Effector memory CD8-positive, alpha-beta T cell (primary cell): ENCODE measurements around the gene RALA.
"Not testable (repeated sequence)": the region's sequence is repeated elsewhere in the genome, so short reads cannot be mapped to it uniquely, and the experiment has no call there.

ENCODE experiments used
- ATAC-seq: fragments of 150-1000 bp; cut with Tn5 transposase; replicated peaks from 2 replicates; pipeline ENCODE4 v1.10.0; 2021; ENCODE audit warnings: mild to moderate bottlenecking, moderate library complexity
- DNase-seq, 3 experiments: peaks; one replicate each; pipeline ENCODE4 v3.0.0; 2021
- H3K27ac Mint-ChIP-seq, 2 donors: one replicate each; pipeline ENCODE4 v1.8.0; 2022; ENCODE audit warnings: mild to moderate bottlenecking in 2 of 2, mixed read lengths in 2 of 2, moderate library complexity in 2 of 2
- H3K27me3 Mint-ChIP-seq, 2 donors: one replicate each; pipeline ENCODE4 v1.8.0; 2022; ENCODE audit warnings: mixed read lengths in 2 of 2
- H3K36me3 Mint-ChIP-seq: one replicate; pipeline ENCODE4 v1.8.0; 2022; ENCODE audit warnings: mild to moderate bottlenecking, moderate library complexity, mixed read lengths; ENCODE audit not compliant: insufficient read depth
- H3K4me1 Mint-ChIP-seq, 2 donors: one replicate each; pipeline ENCODE4 v1.8.0; 2022; ENCODE audit warnings: low read depth in 2 of 2, mixed read lengths in 2 of 2
- H3K4me3 Mint-ChIP-seq, 2 donors: one replicate each; pipeline ENCODE4 v1.8.0; 2022; ENCODE audit warnings: mild to moderate bottlenecking in 2 of 2, mixed read lengths in 2 of 2, moderate library complexity in 2 of 2
- H3K9me3 Mint-ChIP-seq, 2 donors: one replicate each; pipeline ENCODE4 v1.8.0; 2022; ENCODE audit warnings: mixed read lengths in 2 of 2

The RALA gene

GRCh38 chr7:39745320-39745719 lies 121.9 kb downstream of the RALA start:
- DNase-seq (no peak), ATAC-seq (no peak)
- no peaks in the 10 kb centered on the region for H3K27me3 Mint-ChIP-seq
- H3K36me3 Mint-ChIP-seq = peaks cover 3% of the 10 kb centered on the region
- no peak overlapping the region for H3K4me3 Mint-ChIP-seq
- H3K27ac Mint-ChIP-seq = peak overlapping the region in 1 of 2 donors; percentile 49
- H3K4me1 Mint-ChIP-seq = peaks cover 4 to 18% of the 10 kb centered on the region in 2 donors
- no peaks in the 10 kb centered on the region for H3K9me3 Mint-ChIP-seq

- no peak overlapping the region for H3K27ac Mint-ChIP-seq
- no peaks in the 10 kb centered on the region for H3K27me3 Mint-ChIP-seq
- DNase-seq = peak; percentile 44 to 50 (median 45)
- H3K4me1 Mint-ChIP-seq = peaks cover 4 to 15% of the 10 kb centered on the region in 2 donors
- H3K9me3 Mint-ChIP-seq = no peaks in the 10 kb centered on the region
- ATAC-seq = peak; percentile 46
- H3K4me3 Mint-ChIP-seq = no peak overlapping the region
- H3K36me3 Mint-ChIP-seq = peaks cover 3% of the 10 kb centered on the region
Measured at GRCh38 chr7:39746103-39746819, 122.9 kb downstream of the RALA start.

- no peak overlapping the region for H3K4me3 Mint-ChIP-seq
- no peak for ATAC-seq
- no peak overlapping the region for H3K27ac Mint-ChIP-seq
- H3K36me3 Mint-ChIP-seq = no peaks in the 10 kb centered on the region
- no peaks in the 10 kb centered on the region for H3K9me3 Mint-ChIP-seq
- no peak for DNase-seq
- peaks cover 4 to 15% of the 10 kb centered on the region in 2 donors for H3K4me1 Mint-ChIP-seq
- no peaks in the 10 kb centered on the region for H3K27me3 Mint-ChIP-seq
Measured at GRCh38 chr7:39749177-39749576, 125.8 kb downstream of the RALA start.

- Mint-ChIP-seq H3K4me3 (no peak overlapping the region), H3K36me3 (no peaks in the 10 kb centered on the region), H3K9me3 (no peaks in the 10 kb centered on the region), H3K27me3 (no peaks in the 10 kb centered on the region), H3K27ac (no peak overlapping the region), H3K4me1 (peaks cover 4 to 10% of the 10 kb centered on the region in 2 donors)
- no peak for ATAC-seq
- DNase-seq = no peak
Measured at GRCh38 chr7:39749717-39750116, 126.3 kb downstream of the RALA start.

GRCh38 chr7:39750253-39751077 lies 127.1 kb downstream of the RALA start:
- H3K4me1 Mint-ChIP-seq = peaks cover 4 to 9% of the 10 kb centered on the region in 2 donors
- H3K9me3 Mint-ChIP-seq = no peaks in the 10 kb centered on the region
- H3K4me3 Mint-ChIP-seq = no peak overlapping the region
- H3K27me3 Mint-ChIP-seq = no peaks in the 10 kb centered on the region
- DNase-seq (no peak), ATAC-seq (no peak)
- H3K36me3 Mint-ChIP-seq = no peaks in the 10 kb centered on the region
- no peak overlapping the region for H3K27ac Mint-ChIP-seq

- H3K27ac Mint-ChIP-seq, H3K4me3 Mint-ChIP-seq, ATAC-seq, H3K27me3 Mint-ChIP-seq, H3K36me3 Mint-ChIP-seq, DNase-seq, H3K9me3 Mint-ChIP-seq: not testable (repeated sequence)
- H3K4me1 Mint-ChIP-seq = peaks cover 0 to 10% of the 10 kb centered on the region in 2 donors
Measured at GRCh38 chr7:39753237-39753636, 129.9 kb downstream of the RALA start.

- Mint-ChIP-seq H3K27ac (no peak overlapping the region), H3K4me1 (peaks cover 0 to 10% of the 10 kb centered on the region in 2 donors), H3K9me3 (no peaks in the 10 kb centered on the region), H3K27me3 (no peaks in the 10 kb centered on the region), H3K4me3 (no peak overlapping the region), H3K36me3 (no peaks in the 10 kb centered on the region)
- DNase-seq (no peak), ATAC-seq (no peak)
Measured at GRCh38 chr7:39753823-39754325, 130.5 kb downstream of the RALA start.

GRCh38 chr7:39754326-39755120 lies 131.2 kb downstream of the RALA start:
- Mint-ChIP-seq H3K9me3 (no peaks in the 10 kb centered on the region), H3K27me3 (no peaks in the 10 kb centered on the region), H3K27ac (no peak overlapping the region), H3K4me3 (no peak overlapping the region), H3K36me3 (no peaks in the 10 kb centered on the region), H3K4me1 (peaks cover 0 to 8% of the 10 kb centered on the region in 2 donors)
- ATAC-seq (no peak), DNase-seq (no peak)

- H3K27me3 Mint-ChIP-seq = no peaks in the 10 kb centered on the region
- H3K9me3 Mint-ChIP-seq = no peaks in the 10 kb centered on the region
- H3K4me3 Mint-ChIP-seq = no peak overlapping the region
- H3K4me1 Mint-ChIP-seq = peaks cover 0 to 13% of the 10 kb centered on the region in 2 donors
- DNase-seq (no peak), ATAC-seq (no peak)
- no peak overlapping the region for H3K27ac Mint-ChIP-seq
- H3K36me3 Mint-ChIP-seq = no peaks in the 10 kb centered on the region
Measured at GRCh38 chr7:39757604-39758003, 134.2 kb downstream of the RALA start.
